ENCODE data around the gene AMOTL2. TPM values are rescaled to one million over a fixed set of nuclear protein-coding genes. Genes with fewer than 3 reads are reported as not detected.

AMOTL2 gene
- total RNA-seq, 1 donor from 2014 or later, result 79.2 TPM

- peaks cover 61% of the 10 kb centered on the region for H3K27me3 Mint-ChIP-seq
- peak overlapping the region; percentile 59 for H3K4me3 Mint-ChIP-seq
- H3K9me3 Mint-ChIP-seq, result no peaks in the 10 kb centered on the region
- TF ChIP-seq, protein P1, sequence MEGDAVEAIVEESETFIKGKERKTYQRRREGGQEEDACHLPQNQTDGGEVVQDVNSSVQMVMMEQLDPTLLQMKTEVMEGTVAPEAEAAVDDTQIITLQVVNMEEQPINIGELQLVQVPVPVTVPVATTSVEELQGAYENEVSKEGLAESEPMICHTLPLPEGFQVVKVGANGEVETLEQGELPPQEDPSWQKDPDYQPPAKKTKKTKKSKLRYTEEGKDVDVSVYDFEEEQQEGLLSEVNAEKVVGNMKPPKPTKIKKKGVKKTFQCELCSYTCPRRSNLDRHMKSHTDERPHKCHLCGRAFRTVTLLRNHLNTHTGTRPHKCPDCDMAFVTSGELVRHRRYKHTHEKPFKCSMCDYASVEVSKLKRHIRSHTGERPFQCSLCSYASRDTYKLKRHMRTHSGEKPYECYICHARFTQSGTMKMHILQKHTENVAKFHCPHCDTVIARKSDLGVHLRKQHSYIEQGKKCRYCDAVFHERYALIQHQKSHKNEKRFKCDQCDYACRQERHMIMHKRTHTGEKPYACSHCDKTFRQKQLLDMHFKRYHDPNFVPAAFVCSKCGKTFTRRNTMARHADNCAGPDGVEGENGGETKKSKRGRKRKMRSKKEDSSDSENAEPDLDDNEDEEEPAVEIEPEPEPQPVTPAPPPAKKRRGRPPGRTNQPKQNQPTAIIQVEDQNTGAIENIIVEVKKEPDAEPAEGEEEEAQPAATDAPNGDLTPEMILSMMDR (conservative IDR thresholded peaks at IDR 0.05), result no peak
- DNase-seq (ENCODE audit: extremely low spot score, unreplicated experiment), result no peak
- no peak overlapping the region for H3K27ac Mint-ChIP-seq
- H3K36me3 Mint-ChIP-seq, result no peaks in the 10 kb centered on the region
- H3K4me1 Mint-ChIP-seq (ENCODE audit: unreplicated experiment), result no peaks in the 10 kb centered on the region
Observed at GRCh38 chr3:134407239-134407625, 33.0 kb upstream of the AMOTL2 start.

DNA sequence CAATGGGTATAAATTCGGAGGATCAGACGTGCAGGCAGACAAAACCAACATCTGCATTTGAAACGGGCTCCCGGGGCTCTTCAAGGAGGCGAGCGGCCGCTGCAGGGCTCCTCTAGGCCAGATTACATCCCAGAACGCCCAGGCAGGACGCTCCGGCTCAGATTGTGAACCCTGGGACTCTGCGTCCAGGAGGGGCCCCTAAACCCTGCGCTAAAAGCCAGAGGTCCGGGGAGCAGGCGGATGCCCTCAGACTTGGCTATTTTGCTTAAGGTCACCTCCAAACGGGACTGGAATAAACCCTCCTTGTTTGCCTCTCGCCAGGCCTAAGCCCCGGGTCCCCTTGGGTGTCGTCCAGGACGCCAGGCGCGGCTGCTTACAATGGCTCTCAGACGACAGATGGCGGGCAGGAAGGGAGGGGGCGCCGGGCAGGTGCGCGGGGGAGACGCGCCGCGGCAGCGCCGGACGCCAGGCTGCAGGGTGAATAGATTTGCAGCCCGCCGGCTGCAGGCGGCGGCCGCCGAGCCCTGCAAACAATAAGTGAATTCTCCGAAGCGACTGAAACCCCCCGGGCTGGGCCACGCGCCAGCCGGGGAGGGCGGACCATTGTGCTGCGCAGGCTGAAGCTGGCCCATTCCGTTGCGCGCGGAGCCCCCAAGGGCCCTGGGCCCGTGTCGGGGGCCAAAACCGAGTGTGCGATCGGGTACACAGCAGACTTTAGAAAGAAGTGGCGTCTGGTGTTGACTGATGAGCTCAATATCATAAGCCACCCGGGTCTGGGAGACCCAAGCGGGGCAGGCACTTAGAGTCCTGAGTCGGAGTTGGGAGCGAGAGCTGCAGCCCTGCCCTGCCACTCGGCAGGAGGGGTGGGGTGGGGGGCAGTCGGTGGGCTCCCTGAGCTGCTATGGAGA, 32.3 kb upstream of the AMOTL2 start:
- Mint-ChIP-seq H3K4me3 (peak overlapping the region; percentile 83), H3K27ac (no peak overlapping the region), H3K36me3 (no peaks in the 10 kb centered on the region), H3K27me3 (peaks cover 61% of the 10 kb centered on the region), H3K9me3 (peaks cover 6% of the 10 kb centered on the region), H3K4me1 (ENCODE audit: unreplicated experiment) (no peaks in the 10 kb centered on the region)
- no peak for DNase-seq (ENCODE audit: extremely low spot score, unreplicated experiment)
- TF ChIP-seq, protein P1 (conservative IDR thresholded peaks at IDR 0.05), result no peak

DNA sequence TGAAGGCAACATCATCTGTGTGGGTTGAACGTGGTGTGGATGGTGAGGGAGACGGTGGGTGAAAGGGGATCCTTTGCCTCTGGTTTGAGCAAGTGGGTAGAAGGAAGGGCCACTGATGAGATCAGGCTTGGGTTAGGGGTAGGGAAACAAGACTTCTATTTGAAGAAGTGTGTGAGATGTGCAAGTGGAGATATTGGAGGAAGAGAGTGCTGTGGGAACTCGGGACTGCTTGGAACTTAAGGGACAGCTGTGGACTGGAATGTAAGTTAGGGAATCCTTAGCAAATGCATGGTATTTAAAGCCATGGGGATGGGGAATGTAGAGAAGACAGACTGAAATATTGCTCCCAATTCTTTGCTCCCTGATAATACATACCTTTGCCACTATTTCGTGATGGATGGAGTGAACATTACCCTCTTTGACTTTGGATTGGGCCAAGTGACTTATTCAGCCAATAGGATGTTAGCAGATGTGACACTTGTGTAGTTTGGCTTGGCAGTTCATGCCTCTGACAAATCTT, 30.2 kb upstream of the AMOTL2 start:
- TF ChIP-seq, protein P1 (conservative IDR thresholded peaks at IDR 0.05), result no peak
- peaks cover 6% of the 10 kb centered on the region for H3K9me3 Mint-ChIP-seq
- no peak overlapping the region for H3K27ac Mint-ChIP-seq
- DNase-seq (ENCODE audit: extremely low spot score, unreplicated experiment), result no peak
- H3K27me3 Mint-ChIP-seq, result peaks cover 60% of the 10 kb centered on the region
- peak overlapping the region; percentile 20 for H3K4me3 Mint-ChIP-seq
- H3K4me1 Mint-ChIP-seq (ENCODE audit: unreplicated experiment), result no peaks in the 10 kb centered on the region
- H3K36me3 Mint-ChIP-seq, result no peaks in the 10 kb centered on the region

- Mint-ChIP-seq H3K27ac (no peak overlapping the region), H3K9me3 (peaks cover 6% of the 10 kb centered on the region), H3K27me3 (peaks cover 23% of the 10 kb centered on the region), H3K4me3 (no peak overlapping the region), H3K4me1 (ENCODE audit: unreplicated experiment) (no peaks in the 10 kb centered on the region), H3K36me3 (no peaks in the 10 kb centered on the region)
- no peak for DNase-seq (ENCODE audit: extremely low spot score, unreplicated experiment)
- TF ChIP-seq, protein P1 (conservative IDR thresholded peaks at IDR 0.05), result no peak
Observed at GRCh38 chr3:134397755-134398154, 23.5 kb upstream of the AMOTL2 start.

DNA sequence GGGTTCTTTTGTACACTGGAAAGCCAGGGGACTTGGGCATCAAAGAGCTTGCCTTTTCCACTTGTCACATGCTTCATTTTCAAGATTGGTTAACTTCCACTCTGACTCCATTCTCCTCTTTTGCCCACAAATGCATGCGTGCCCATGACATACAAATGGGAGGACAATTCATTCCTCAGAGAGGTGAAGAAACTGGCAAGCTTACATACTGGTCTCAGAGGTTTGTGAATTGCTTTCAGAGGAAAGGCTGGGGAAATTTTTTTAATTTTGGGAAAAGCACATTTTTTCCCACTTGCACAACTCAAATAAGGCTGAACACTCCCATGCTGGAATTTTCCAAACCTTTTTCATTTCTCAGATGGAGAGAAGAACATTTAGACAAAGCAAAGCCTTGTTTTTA, 20.9 kb upstream of the AMOTL2 start:
- no peak for DNase-seq (ENCODE audit: extremely low spot score, unreplicated experiment)
- peaks cover 23% of the 10 kb centered on the region for H3K27me3 Mint-ChIP-seq
- no peaks in the 10 kb centered on the region for H3K9me3 Mint-ChIP-seq
- H3K36me3 Mint-ChIP-seq, result no peaks in the 10 kb centered on the region
- H3K4me1 Mint-ChIP-seq (ENCODE audit: unreplicated experiment), result no peaks in the 10 kb centered on the region
- TF ChIP-seq, protein P1 (conservative IDR thresholded peaks at IDR 0.05), result no peak
- no peak overlapping the region for H3K4me3 Mint-ChIP-seq
- H3K27ac Mint-ChIP-seq, result no peak overlapping the region

All from type B pancreatic cell (in vitro differentiated cells).